Activated CD4-positive, alpha-beta T cell treated with anti-CD3 and anti-CD28 coated beads, Interleukin-2, amount 10 ng/mL, durations not matched to agents 7 days and 5 days (primary cell): ENCODE data around the gene ATP2B2. TPM values are rescaled to one million over a fixed set of nuclear protein-coding genes. Genes with fewer than 3 reads are reported as not detected.

ENCODE experiments used
- CTCF ChIA-PET: fragments of 350-600 bp; sonication (Branson Sonifier 250); formaldehyde crosslinking; loops from one replicate; lab custom pipeline; 2021; ENCODE audit warnings: antibody characterized with exemption; lab: Charles Lee
- POLR2A ChIA-PET: fragments of 350-600 bp; sonication (Branson Sonifier 250); formaldehyde crosslinking; loops from one replicate; lab custom pipeline; 2021; ENCODE audit warnings: antibody characterized with exemption; lab: Charles Lee
- DNase-seq: peaks from one replicate; pipeline ENCODE4 v3.0.0-alpha.2; 2020
- H3K27ac Mint-ChIP-seq: one replicate; pipeline ENCODE4 v1.8.0; 2021; ENCODE audit warnings: mild to moderate bottlenecking, moderate library complexity, mixed read lengths
- H3K27me3 Mint-ChIP-seq: one replicate; pipeline ENCODE4 v1.8.0; 2021; ENCODE audit warnings: mixed read lengths
- H3K36me3 Mint-ChIP-seq: one replicate; pipeline ENCODE4 v1.8.0; 2021; ENCODE audit warnings: low read depth, mixed read lengths
- H3K4me1 Mint-ChIP-seq: one replicate; pipeline ENCODE4 v1.8.0; 2021; ENCODE audit warnings: mixed read lengths
- H3K4me3 Mint-ChIP-seq: one replicate; pipeline ENCODE4 v1.8.0; 2021; ENCODE audit warnings: mild to moderate bottlenecking, moderate library complexity, mixed read lengths
- H3K9me3 Mint-ChIP-seq: one replicate; pipeline ENCODE4 v1.8.0; 2021; ENCODE audit warnings: mixed read lengths
- total RNA-seq, 2 experiments: library from RNA; stranded (reverse); gene quantifications; one replicate each; pipeline ENCODE4 v1.2.3, GENCODE V29; 2021

The ATP2B2 gene
- total RNA-seq, 2 experiments from 2014 or later = not detected

DNA sequence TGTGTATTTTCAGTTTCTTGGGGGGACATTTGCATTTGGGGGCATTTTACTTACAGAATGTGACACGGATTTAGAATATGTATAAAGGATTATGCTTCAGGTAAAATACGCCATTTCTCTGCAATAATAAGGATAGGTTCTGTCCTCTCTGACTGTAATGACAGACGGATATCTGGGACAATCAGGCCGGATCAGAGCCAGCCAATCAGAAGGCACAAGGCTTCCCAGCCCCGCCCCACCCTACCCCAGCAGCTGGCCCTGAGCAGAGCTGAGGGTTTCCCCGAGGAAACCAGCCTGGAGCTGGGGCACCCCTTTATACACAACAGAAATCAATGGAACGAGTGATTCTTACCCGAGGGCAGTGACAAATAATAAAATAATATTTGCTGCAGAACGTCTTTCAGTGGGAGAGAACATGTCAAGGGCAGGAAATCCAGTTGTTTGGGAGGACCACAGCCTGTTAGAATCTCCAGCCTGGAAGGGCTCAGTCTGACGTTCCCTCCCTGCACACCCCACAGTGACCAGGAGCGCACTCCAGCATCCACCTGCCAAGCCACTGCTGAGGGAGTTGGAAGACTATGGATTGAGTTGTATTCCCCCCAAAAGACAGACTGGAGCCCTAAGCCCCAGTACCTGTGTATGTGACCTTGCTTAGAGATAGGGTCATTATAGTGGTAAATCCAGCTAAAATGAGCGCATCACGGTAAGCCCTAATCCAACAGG is 154.2 kb downstream of the ATP2B2 start:
- Mint-ChIP-seq H3K27me3 (peaks cover 2% of the 10 kb centered on the region), H3K4me3 (no peak overlapping the region), H3K9me3 (no peaks in the 10 kb centered on the region), H3K36me3 (no peaks in the 10 kb centered on the region), H3K27ac (no peak overlapping the region), H3K4me1 (no peaks in the 10 kb centered on the region)
- ChIA-PET CTCF (interaction anchor here (0.6 to 1.0 kb wide), 2 partner anchors 9 to 392 kb away, joined by 4 to 6 read pairs; no protein-coding TSS in a partner anchor), POLR2A (no interaction called here)
- DNase-seq = no peak

DNA sequence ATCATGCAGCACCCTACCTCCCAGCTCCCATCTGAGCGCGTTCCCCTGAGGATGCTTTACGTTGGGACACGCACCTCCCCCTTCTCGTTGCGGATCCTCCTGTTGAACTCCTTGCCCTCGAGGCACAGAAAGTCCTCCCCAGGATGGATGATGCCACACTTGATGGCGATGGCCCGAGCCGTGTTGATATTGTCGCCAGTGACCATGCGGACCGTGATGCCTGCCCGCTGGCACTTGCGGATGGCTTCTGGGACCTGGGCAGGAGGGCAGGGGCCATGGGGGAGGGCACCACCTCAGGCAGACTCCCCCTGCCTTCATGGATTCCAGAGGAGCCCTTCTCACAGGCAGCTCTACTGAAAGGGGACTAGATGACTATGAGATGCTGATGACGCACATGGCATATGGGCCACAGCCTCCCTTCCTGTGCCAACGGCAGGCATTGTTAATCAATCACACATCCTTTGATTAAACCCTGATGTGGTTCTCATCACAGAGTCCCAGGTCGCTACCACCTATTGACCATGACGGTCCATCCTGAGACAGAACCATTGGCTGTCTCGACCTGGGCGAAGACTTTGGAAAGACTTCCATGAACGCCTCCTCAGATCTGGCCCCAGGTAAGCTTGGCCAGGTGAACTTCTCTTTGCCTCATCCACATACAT is 154.9 kb downstream of the ATP2B2 start:
- H3K27me3 Mint-ChIP-seq = peaks cover 2% of the 10 kb centered on the region
- no peak overlapping the region for H3K4me3 Mint-ChIP-seq
- POLR2A ChIA-PET = no interaction called here
- H3K36me3 Mint-ChIP-seq = no peaks in the 10 kb centered on the region
- DNase-seq = no peak
- CTCF ChIA-PET = interaction anchor here (0.6 kb wide), 1 partner anchor 392 kb away, joined by 6 read pairs; no protein-coding TSS in a partner anchor
- H3K27ac Mint-ChIP-seq = no peak overlapping the region
- no peaks in the 10 kb centered on the region for H3K9me3 Mint-ChIP-seq
- H3K4me1 Mint-ChIP-seq = no peaks in the 10 kb centered on the region

DNA sequence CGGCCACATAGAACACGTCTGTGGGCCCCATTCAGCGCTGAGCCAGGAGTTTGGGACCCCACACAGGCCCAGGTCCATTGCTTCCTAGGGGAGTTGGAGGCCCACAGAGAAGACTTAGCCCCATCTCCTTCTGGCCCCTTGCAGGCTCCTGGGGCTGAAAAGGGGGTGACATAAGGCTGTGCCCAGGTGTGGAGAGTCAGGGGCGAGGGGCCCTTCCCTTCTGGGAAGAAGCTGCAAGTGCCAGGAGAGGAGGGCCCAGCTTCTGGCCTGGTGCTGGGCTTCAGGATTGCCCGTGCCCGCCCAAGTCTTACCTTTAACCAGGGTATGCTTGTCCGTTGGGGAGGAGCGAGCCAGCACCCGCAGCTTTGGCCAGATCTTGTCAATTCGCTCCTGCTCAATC is 155.6 kb downstream of the ATP2B2 start:
- Mint-ChIP-seq H3K4me3 (no peak overlapping the region), H3K27ac (no peak overlapping the region), H3K36me3 (no peaks in the 10 kb centered on the region), H3K9me3 (no peaks in the 10 kb centered on the region), H3K4me1 (no peaks in the 10 kb centered on the region), H3K27me3 (peaks cover 2% of the 10 kb centered on the region)
- ChIA-PET CTCF (no interaction called here), POLR2A (no interaction called here)
- DNase-seq = no peak

DNA sequence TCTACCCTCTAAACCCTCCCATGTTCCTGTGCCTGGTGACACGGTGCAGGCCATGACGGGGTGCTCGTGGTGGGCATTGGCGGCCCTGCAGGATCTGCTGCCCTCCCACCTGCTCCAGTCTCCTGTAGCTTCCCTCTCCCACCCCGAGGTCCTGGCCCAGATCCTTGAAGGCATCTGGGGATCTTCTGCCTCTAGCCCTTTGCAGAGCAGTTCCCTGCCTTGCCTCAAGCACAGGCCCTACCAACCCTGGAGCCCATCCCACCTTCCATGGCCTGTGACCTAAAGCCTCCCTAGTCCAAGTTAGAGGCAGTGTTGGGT is 157.0 kb downstream of the ATP2B2 start:
- no peak for DNase-seq
- ChIA-PET POLR2A (no interaction called here), CTCF (interaction anchor here (0.5 kb wide), 1 partner anchor 185 kb away, joined by 3 read pairs; no protein-coding TSS in a partner anchor)
- no peak overlapping the region for H3K4me3 Mint-ChIP-seq
- H3K27ac Mint-ChIP-seq = no peak overlapping the region
- H3K9me3 Mint-ChIP-seq = no peaks in the 10 kb centered on the region
- no peaks in the 10 kb centered on the region for H3K36me3 Mint-ChIP-seq
- H3K4me1 Mint-ChIP-seq = no peaks in the 10 kb centered on the region
- peaks cover 2% of the 10 kb centered on the region for H3K27me3 Mint-ChIP-seq

DNA sequence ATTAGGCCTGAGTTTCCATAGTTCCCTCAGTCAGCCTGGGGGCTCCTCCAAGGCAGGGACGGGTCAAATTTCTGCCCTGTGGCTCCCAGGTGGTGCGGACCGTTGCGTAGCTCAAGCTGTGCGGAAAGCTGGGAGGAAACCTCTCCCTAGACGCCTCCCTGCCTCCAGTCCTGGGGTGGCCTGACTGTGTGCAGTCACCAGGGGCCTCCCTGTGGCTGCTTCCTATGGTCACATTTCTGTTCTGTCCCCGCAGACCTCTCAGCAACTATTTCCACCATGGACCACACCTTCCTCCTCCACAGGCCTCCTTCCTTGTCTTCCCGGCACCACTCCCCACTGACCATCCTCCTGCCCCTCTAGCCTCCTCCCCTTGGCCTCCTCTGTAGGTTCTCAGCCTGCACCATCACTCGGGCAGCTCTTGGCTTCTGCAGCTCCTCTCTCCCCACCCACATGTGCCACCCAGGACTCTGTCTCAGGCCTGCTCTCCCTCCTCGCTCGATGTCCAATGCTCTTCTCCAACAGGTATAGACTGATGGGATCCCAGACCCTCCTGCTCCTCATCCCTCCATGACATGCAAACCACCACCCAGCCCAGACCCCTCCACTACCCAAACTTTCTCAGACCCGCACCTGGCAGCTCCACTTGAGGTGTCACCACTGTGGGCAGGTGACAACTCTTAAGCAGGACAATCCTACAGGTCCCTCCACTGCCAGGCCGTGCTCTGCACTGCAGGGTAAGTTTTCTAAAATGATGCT is 157.6 kb downstream of the ATP2B2 start:
- no peak overlapping the region for H3K4me3 Mint-ChIP-seq
- H3K27me3 Mint-ChIP-seq = no peaks in the 10 kb centered on the region
- no peak overlapping the region for H3K27ac Mint-ChIP-seq
- ChIA-PET POLR2A (no interaction called here), CTCF (interaction anchor here (0.5 to 0.6 kb wide), 2 partner anchors 15 to 184 kb away, joined by 3 read pairs; no protein-coding TSS in a partner anchor)
- H3K4me1 Mint-ChIP-seq = no peaks in the 10 kb centered on the region
- no peaks in the 10 kb centered on the region for H3K9me3 Mint-ChIP-seq
- no peaks in the 10 kb centered on the region for H3K36me3 Mint-ChIP-seq
- DNase-seq = no peak

DNA sequence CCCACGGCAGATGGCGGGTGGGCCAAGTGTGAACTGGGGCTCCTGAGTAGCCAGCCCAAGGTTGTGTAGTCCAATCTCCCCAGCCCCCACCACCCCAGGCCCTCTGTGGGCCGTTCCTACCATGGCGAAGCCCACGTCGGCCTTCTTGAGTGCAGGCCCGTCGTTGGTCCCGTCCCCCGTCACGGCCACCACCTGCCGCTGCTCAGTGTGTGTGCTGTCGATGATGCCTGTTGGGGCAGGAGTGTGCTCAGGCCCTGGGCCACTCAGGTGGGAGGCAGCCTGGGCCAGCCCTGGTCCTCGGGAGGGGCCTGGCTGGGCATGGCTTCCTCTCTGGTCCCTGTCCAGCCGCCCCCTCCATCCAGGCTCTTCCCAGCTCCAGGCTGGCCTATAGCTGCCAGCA is 159.5 kb downstream of the ATP2B2 start:
- H3K27ac Mint-ChIP-seq = no peak overlapping the region
- no peaks in the 10 kb centered on the region for H3K27me3 Mint-ChIP-seq
- ChIA-PET CTCF (interaction anchor here (1.0 to 1.4 kb wide), 2 partner anchors 17 to 24 kb away, joined by 3 to 4 read pairs; no protein-coding TSS in a partner anchor), POLR2A (no interaction called here)
- no peak overlapping the region for H3K4me3 Mint-ChIP-seq
- DNase-seq = no peak
- no peaks in the 10 kb centered on the region for H3K36me3 Mint-ChIP-seq
- no peaks in the 10 kb centered on the region for H3K4me1 Mint-ChIP-seq
- no peaks in the 10 kb centered on the region for H3K9me3 Mint-ChIP-seq

DNA sequence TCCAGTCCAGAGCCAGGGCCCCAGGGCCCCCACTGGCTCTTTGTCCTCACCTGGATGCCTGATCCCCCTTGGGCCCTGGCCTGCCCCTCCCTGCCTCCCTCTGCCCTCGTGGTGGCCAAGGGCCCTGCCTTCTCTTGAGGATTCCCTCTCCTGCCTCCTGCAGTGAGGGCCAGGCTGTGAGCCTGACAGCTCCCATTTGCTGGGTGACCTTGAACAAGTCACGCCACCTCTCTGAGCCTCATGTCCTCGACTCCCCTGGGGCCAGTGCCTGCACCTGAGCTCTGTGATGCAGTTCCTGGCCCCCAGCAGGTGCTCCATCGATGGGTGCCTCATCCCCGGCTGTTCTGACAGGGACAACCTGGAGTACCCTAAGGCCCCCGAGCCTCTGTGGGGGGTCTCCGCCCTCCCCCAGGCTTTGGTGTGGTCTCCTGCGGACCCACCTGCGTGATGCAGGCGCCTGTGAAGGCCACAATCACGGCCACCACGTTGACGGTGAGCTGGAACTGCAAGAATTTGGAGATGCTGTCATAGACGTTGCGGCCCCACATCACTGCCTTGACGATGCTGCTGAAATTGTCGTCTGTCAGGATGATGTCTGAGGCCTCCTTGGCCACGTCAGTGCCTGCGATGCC is 160.3 kb downstream of the ATP2B2 start:
- Mint-ChIP-seq H3K4me3 (no peak overlapping the region), H3K4me1 (no peaks in the 10 kb centered on the region), H3K27me3 (no peaks in the 10 kb centered on the region), H3K27ac (no peak overlapping the region), H3K9me3 (no peaks in the 10 kb centered on the region), H3K36me3 (no peaks in the 10 kb centered on the region)
- CTCF ChIA-PET = interaction anchor here (1.0 to 1.4 kb wide), 4 partner anchors 10 to 23 kb away, joined by 3 to 4 read pairs (median 3); no protein-coding TSS in a partner anchor
- POLR2A ChIA-PET = no interaction called here
- no peak for DNase-seq

DNA sequence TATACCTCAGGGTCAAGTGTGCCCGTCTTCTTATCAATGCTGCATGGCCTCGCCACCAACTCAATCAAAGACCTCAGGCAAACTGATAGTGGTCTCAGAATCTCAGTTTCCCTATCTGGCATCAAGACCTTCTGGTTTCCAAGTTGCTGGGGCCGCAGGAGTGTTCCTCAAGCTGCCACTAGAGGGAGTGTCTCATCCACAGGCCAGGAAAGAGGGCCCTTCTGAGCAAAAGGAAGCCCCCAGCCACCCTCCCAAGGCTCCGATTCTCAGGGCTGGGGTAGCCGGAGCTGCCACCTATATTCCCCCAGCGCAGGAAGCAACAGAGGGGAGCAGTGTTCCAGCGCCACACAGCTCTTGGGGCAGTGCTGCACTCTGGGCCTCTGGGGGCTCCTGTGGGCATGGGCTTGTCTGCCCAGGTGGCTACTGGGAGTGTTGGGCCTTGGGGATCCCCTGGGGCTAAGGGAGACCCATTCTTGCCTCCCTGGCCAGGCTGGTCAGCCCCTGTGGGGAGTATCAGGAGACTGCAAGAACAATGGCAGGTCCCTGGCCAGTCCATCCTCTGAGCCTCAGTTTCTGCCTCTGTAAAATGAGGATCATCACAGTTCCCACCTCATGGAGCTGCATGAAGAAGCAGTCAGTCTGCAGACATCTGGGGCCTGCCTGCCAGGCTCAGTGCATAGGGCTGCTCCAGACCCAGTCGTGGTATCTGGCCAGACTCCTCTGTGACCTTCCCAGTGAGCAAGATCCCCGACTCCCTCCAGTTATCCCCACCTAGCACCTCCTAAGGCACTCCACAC is 161.0 kb downstream of the ATP2B2 start:
- H3K4me1 Mint-ChIP-seq = no peaks in the 10 kb centered on the region
- CTCF ChIA-PET = interaction anchor here (0.8 to 1.4 kb wide), 7 partner anchors 9 to 298 kb away, joined by 3 to 4 read pairs (median 3); no protein-coding TSS in a partner anchor
- POLR2A ChIA-PET = no interaction called here
- no peaks in the 10 kb centered on the region for H3K27me3 Mint-ChIP-seq
- peak; percentile 57 for DNase-seq
- H3K36me3 Mint-ChIP-seq = no peaks in the 10 kb centered on the region
- H3K4me3 Mint-ChIP-seq = no peak overlapping the region
- no peaks in the 10 kb centered on the region for H3K9me3 Mint-ChIP-seq
- no peak overlapping the region for H3K27ac Mint-ChIP-seq

DNA sequence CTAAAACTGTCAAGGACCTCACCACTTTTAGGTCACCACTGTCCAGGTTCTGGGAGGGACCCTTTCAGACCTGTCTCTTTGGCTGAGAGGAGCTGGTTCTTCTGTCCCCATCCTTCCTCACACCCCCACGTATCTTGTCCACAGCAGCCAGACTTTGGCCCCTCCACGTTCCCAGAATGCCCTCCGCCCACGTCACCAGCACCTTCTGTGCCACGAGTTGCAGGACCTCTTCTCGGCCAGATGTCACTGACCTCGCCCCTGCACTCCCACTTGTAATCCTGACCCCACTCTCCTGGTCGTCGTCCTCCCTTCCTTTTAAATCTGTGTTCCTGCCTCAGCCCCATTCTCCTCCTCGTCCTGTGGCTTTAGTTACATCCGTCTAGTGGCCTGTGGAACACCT is 161.9 kb downstream of the ATP2B2 start:
- no peaks in the 10 kb centered on the region for H3K36me3 Mint-ChIP-seq
- H3K4me3 Mint-ChIP-seq = no peak overlapping the region
- DNase-seq = no peak
- no peaks in the 10 kb centered on the region for H3K4me1 Mint-ChIP-seq
- H3K27me3 Mint-ChIP-seq = no peaks in the 10 kb centered on the region
- no peak overlapping the region for H3K27ac Mint-ChIP-seq
- ChIA-PET CTCF (interaction anchor here (1.1 kb wide), 1 partner anchor 14 kb away, joined by 4 read pairs; no protein-coding TSS in a partner anchor), POLR2A (no interaction called here)
- H3K9me3 Mint-ChIP-seq = no peaks in the 10 kb centered on the region

DNA sequence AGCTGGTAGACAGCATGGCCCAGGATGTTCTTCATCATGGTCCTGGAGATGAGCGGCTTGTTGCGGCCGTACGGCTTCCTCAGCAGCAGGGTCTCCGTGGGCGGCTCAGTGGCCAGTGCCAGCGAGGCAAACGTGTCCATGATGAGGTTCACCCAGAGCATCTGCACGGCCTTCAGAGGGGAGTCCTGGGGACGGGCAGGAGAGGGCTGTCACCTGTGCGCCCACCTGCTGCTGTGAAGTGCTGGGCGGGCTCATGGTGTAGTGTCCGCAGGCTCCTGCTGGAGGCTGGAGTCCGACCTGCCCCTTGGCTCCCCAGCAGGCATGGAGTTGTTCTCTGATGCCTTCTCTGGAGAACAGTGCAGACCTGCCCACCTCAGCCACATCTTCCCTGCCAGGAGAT is 162.6 kb downstream of the ATP2B2 start:
- ChIA-PET CTCF (interaction anchor here (1.0 kb wide), 1 partner anchor 142 kb away, joined by 4 read pairs; no protein-coding TSS in a partner anchor), POLR2A (no interaction called here)
- no peak overlapping the region for H3K4me3 Mint-ChIP-seq
- H3K4me1 Mint-ChIP-seq = no peaks in the 10 kb centered on the region
- H3K27ac Mint-ChIP-seq = no peak overlapping the region
- no peaks in the 10 kb centered on the region for H3K9me3 Mint-ChIP-seq
- no peaks in the 10 kb centered on the region for H3K27me3 Mint-ChIP-seq
- no peak for DNase-seq
- H3K36me3 Mint-ChIP-seq = no peaks in the 10 kb centered on the region

DNA sequence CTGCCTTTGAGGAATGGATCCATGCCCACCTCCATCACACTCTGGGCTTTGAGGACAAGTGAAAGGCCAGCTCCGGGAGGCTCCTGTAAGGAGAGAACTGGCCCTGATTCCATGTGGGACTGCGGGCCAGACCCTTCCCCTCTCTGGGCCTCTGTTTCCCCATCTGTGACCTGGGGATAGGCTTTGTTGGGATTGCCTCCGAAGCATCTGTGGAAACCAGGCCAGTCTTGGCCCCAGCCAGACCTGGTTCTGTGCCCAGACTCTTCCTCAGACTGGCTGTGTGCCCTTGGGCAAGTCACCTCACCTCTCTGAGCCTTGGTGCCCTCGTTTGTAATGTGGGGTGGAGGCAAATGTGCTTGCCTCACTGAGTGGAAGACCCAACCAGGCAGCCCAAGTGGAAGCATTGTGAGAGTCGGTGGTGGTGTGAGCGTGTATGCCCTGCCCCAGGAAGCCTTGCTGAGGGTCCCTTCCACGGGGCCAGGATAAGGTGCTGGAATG is 163.4 kb downstream of the ATP2B2 start:
- DNase-seq = no peak

DNA sequence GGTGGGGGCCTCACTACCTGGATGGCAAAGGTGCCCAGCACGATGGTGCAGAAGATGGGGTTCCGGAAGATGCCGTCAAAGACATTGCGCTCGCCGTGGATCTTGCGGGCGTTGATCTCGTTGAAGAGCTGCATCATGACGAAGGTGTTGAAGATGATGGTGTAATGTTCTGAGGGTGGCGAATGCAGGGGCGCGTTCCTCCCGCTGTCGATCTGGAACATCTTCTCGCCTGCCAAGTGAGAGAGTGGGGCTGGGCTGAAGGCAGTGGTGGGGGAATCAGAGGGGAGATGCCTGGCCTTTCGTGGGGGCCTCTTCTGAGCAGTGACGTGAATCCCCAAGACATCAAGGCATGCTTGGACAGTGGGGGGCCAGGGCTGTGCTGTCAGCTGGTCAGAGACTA is 164.9 kb downstream of the ATP2B2 start:
- Mint-ChIP-seq H3K4me1 (peaks cover 5% of the 10 kb centered on the region), H3K27me3 (no peaks in the 10 kb centered on the region), H3K9me3 (no peaks in the 10 kb centered on the region), H3K27ac (no peak overlapping the region), H3K4me3 (no peak overlapping the region), H3K36me3 (no peaks in the 10 kb centered on the region)
- DNase-seq = no peak
- ChIA-PET CTCF (no interaction called here), POLR2A (no interaction called here)

More for the DNA sequence above, 163.4 kb downstream of the ATP2B2 start:
- Mint-ChIP-seq H3K4me3 (no peak overlapping the region), H3K27me3 (no peaks in the 10 kb centered on the region), H3K36me3 (no peaks in the 10 kb centered on the region), H3K4me1 (no peaks in the 10 kb centered on the region), H3K9me3 (no peaks in the 10 kb centered on the region), H3K27ac (no peak overlapping the region)
- ChIA-PET POLR2A (no interaction called here), CTCF (interaction anchor here (1.0 kb wide), 1 partner anchor 143 kb away, joined by 4 read pairs; no protein-coding TSS in a partner anchor)
